Activated naive CD8-positive, alpha-beta T cell (primary cell): ENCODE results near the gene FRG1.
"Not testable (repeated sequence)": the region's sequence is repeated elsewhere in the genome, so short reads cannot be mapped to it uniquely, and the experiment has no call there.

Experiments
- H3K27ac Mint-ChIP-seq: one replicate; pipeline ENCODE4 v1.8.0; 2021; ENCODE audit warnings: mixed read lengths
- H3K27me3 Mint-ChIP-seq: one replicate; pipeline ENCODE4 v1.8.0; 2021; ENCODE audit warnings: mixed read lengths
- H3K36me3 Mint-ChIP-seq: one replicate; pipeline ENCODE4 v1.8.0; 2021; ENCODE audit warnings: mixed read lengths
- H3K4me1 Mint-ChIP-seq: one replicate; pipeline ENCODE4 v1.8.0; 2021; ENCODE audit warnings: low read depth, mixed read lengths
- H3K4me3 Mint-ChIP-seq: one replicate; pipeline ENCODE4 v1.8.0; 2021; ENCODE audit warnings: mild to moderate bottlenecking, mixed read lengths
- H3K9me3 Mint-ChIP-seq: one replicate; pipeline ENCODE4 v1.8.0; 2021; ENCODE audit warnings: low read depth, mixed read lengths

FRG1 gene

DNA sequence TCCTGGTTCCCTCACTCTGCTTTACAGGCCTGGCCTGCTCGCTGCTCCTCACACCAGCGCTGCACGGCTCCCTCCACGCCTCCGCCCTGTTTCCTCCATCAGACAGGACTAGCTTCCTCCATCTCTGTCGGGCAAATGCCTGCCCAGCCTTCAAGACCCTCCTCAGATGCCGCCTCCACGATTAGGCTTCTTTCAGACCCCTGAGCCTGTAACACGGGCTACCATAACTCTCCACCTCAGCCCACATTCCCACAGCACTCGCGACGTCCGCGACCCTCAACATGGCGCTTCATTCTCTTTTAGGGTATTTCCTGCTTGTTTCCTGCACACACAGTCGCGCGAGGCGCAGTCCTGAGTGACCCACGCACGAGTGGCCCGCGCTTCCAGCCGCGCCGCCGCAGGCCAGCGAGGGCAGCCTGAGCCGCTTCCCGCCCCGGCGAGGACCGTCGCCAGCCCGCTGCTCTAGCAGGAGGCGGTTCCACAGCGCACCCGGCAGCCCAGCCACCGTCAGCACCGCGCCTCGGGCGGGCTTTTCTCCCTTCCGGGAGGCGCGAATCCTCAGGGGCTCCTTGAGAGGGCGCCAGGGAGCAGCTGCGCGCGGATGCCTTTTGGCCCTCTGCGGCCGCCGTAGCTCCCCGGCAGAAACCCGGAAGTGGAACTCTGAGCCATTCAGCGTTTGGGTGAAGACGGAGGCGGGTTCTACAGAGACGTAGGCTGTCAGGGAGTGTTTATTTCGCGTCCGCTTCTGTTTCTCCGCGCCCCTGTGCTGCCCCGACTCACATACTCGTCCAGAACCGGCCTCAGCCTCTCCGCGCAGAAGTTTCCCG is at the start of gene FRG1:
FRG1 (plus strand) TSS at position 695 of the 827 bp plus-strand sequence. CDS start 138 bp downstream, outside the sequence.
- peaks cover 48% of the 10 kb centered on the region for H3K4me1 Mint-ChIP-seq
- peak within 1 kb of the TSS; percentile 98 for H3K4me3 Mint-ChIP-seq
- no peaks in the 10 kb centered on the region for H3K27me3 Mint-ChIP-seq
- H3K9me3 Mint-ChIP-seq, result peaks cover 8% of the 10 kb centered on the region
- H3K27ac Mint-ChIP-seq, result peak within 1 kb of the TSS; percentile 96
- peaks cover 34% of the 10 kb centered on the region for H3K36me3 Mint-ChIP-seq

DNA sequence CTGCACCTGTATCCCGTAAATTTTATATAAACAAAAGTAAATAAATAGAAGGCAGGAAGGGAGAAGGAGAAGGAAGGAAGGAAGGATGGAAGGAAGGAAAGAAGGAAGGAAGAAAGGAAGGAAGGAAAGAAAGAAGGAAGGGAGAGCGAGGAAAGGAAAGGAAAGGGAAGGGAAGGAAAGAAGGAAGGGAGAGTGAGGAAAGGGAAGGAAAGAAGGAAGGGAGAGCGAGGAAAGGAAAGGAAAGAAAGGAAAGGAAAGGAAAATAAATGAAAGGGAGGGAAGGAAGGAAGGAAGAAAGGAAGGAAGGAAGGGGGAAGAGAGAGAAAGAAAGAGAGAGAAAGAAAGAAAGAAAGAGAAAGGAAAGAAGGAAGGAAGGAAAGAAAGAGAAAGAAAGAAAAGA is 43.0 kb upstream of the FRG1 start:
- no peak overlapping the region for H3K4me3 Mint-ChIP-seq
- no peak overlapping the region for H3K27ac Mint-ChIP-seq
- no peaks in the 10 kb centered on the region for H3K9me3 Mint-ChIP-seq
- H3K36me3 Mint-ChIP-seq, result peaks cover 6% of the 10 kb centered on the region
- no peaks in the 10 kb centered on the region for H3K27me3 Mint-ChIP-seq
- H3K4me1 Mint-ChIP-seq, result no peaks in the 10 kb centered on the region

DNA sequence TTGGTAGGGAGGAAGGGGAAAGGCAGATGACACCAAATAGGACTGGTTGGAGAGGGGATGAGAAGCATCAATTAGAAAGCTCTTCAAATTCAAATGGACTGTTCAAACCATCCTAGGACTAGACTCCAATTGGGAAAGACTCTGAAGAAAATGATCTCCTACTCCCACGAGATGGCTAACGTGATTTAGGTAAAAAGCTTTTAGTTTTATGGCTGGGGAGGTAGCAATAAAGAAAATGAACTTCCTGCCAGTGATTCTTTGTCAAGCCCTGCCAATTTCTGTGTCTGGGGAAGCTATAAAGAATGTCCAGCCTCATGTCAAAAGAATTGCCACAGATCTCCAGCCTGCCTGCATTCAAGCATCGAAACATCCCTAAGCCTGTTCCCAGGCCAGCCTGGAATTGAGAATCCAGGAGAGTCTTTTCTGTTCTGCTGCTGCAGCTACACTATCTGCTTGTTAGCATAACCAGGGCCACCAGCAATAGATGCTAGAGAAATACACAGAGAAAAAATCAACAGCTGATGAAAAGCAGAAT is 41.1 kb upstream of the FRG1 start:
- not testable (repeated sequence) for H3K4me3 Mint-ChIP-seq, H3K27me3 Mint-ChIP-seq, H3K27ac Mint-ChIP-seq, H3K9me3 Mint-ChIP-seq, H3K36me3 Mint-ChIP-seq, H3K4me1 Mint-ChIP-seq

- not testable (repeated sequence) for H3K27me3 Mint-ChIP-seq, H3K4me1 Mint-ChIP-seq, H3K9me3 Mint-ChIP-seq, H3K36me3 Mint-ChIP-seq, H3K27ac Mint-ChIP-seq, H3K4me3 Mint-ChIP-seq
These were observed 36.1 kb upstream of the FRG1 start for GRCh38 chr4:189904420-189905027.

- Mint-ChIP-seq H3K36me3 (peaks cover 7% of the 10 kb centered on the region), H3K4me3 (no peak overlapping the region), H3K27ac (no peak overlapping the region), H3K4me1 (no peaks in the 10 kb centered on the region), H3K9me3 (peaks cover 3% of the 10 kb centered on the region), H3K27me3 (no peaks in the 10 kb centered on the region)
These were observed 28.5 kb upstream of the FRG1 start for GRCh38 chr4:189912170-189912569.

GRCh38 chr4:189917161-189917891 is 23.3 kb upstream of the FRG1 start:
- H3K36me3 Mint-ChIP-seq, result peaks cover 27% of the 10 kb centered on the region
- H3K4me1 Mint-ChIP-seq, result no peaks in the 10 kb centered on the region
- H3K27me3 Mint-ChIP-seq, result no peaks in the 10 kb centered on the region
- no peak overlapping the region for H3K4me3 Mint-ChIP-seq
- peaks cover 19% of the 10 kb centered on the region for H3K9me3 Mint-ChIP-seq
- no peak overlapping the region for H3K27ac Mint-ChIP-seq

- Mint-ChIP-seq H3K27ac (no peak overlapping the region), H3K27me3 (no peaks in the 10 kb centered on the region), H3K4me3 (no peak overlapping the region), H3K9me3 (peaks cover 33% of the 10 kb centered on the region), H3K36me3 (peaks cover 39% of the 10 kb centered on the region), H3K4me1 (no peaks in the 10 kb centered on the region)
These were observed 19.6 kb upstream of the FRG1 start for GRCh38 chr4:189921058-189921457.

DNA sequence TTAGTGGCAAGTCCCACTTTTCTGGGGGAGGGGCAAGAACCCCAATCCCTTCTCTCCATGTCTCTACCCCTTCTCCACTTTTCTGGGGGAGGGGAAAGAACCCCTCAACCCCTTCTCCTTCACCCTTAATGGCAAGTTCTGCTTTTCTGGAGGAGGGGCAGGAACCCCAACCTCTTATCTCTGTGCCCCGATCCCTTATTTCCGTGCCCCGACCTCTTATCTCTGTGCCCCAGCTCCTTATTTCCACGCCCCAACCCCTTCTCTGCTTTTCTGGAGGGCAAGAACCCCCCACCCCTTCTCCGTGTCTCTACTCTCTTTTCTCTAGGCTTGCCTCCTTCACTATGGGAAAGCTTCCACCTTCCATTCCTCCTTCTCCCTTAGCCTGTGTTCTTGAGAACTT is 13.9 kb upstream of the FRG1 start:
- H3K4me1 Mint-ChIP-seq, H3K27ac Mint-ChIP-seq, H3K27me3 Mint-ChIP-seq, H3K4me3 Mint-ChIP-seq: not testable (repeated sequence)
- H3K9me3 Mint-ChIP-seq, result peaks cover 21% of the 10 kb centered on the region
- peaks cover 33% of the 10 kb centered on the region for H3K36me3 Mint-ChIP-seq

- H3K36me3 Mint-ChIP-seq, result peaks cover 39% of the 10 kb centered on the region
- H3K27me3 Mint-ChIP-seq, result no peaks in the 10 kb centered on the region
- H3K27ac Mint-ChIP-seq, result peak overlapping the region; percentile 96
- H3K4me3 Mint-ChIP-seq, result peak overlapping the region; percentile 98
- peaks cover 8% of the 10 kb centered on the region for H3K9me3 Mint-ChIP-seq
- peaks cover 54% of the 10 kb centered on the region for H3K4me1 Mint-ChIP-seq
These were observed 356 bp downstream of the FRG1 start for GRCh38 chr4:189941005-189941450.

DNA sequence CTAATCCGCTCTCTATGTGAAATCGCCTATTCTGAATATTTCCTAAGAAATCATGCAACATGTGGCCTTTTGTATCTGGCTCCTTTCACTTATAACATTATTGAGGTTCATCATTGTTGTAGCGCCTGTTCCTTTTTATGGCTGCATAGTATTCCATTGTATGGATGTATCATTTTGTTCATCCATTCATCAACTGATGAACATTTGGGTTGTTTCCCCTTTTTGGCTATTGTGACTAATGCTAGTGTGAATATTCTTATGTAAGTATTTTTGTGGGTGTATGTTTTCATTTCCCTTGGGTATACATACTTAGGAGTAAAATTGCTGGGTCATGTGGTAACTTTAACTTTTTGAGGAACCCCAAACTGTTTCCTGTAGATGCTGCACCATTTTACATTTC is 1.7 kb downstream of the FRG1 start:
- Mint-ChIP-seq H3K36me3 (peaks cover 37% of the 10 kb centered on the region), H3K4me3 (peak overlapping the region; percentile 83), H3K4me1 (peaks cover 65% of the 10 kb centered on the region), H3K27ac (peak overlapping the region; percentile 29)
- H3K27me3 Mint-ChIP-seq, H3K9me3 Mint-ChIP-seq: not testable (repeated sequence)

GRCh38 chr4:189944077-189944476 is 3.4 kb downstream of the FRG1 start:
- Mint-ChIP-seq H3K4me1 (peaks cover 79% of the 10 kb centered on the region), H3K4me3 (peak overlapping the region; percentile 17), H3K36me3 (peaks cover 38% of the 10 kb centered on the region)
- not testable (repeated sequence) for H3K27ac Mint-ChIP-seq, H3K27me3 Mint-ChIP-seq, H3K9me3 Mint-ChIP-seq

DNA sequence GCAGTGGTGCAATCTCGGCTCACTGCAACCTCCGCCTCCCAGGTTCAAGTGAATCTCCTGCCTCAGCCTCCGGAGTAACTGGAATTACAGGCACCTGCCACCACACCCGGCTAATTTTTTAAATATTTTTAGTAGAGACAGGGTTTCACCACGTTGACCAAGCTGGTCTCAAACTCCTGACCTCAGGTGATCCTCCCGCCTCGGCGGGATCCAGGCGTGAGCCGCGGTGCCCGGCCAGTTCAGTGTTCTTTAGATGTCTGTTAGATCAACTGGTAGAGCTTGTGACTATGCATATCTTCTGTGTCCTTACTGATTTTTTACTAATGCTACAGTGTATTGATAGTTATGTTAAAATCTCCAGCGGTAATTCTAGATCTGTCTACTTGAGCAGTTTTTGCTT is 6.2 kb downstream of the FRG1 start:
- Mint-ChIP-seq H3K36me3 (peaks cover 34% of the 10 kb centered on the region), H3K4me1 (peaks cover 70% of the 10 kb centered on the region)
- H3K4me3 Mint-ChIP-seq, H3K27me3 Mint-ChIP-seq, H3K27ac Mint-ChIP-seq, H3K9me3 Mint-ChIP-seq: not testable (repeated sequence)

DNA sequence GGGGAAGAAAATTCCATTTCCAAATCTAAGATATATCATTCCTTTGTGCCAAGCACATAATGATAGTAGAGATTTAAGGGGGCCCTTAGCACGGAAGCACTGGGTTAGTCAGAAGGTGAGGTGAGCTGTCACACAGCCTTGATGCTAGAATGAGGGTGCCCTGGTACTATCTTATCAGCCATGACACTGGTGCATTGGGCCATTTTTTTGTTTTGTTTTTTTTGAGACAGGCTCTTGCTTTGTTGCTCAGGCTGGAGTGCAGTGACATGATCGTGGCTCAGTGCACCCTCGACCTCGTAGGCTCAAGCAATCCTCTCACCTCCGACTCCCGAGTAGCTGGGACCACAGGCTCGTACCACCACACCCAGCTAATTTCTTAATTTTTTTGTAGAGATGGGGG is 7.8 kb downstream of the FRG1 start:
- H3K4me1 Mint-ChIP-seq, result peaks cover 57% of the 10 kb centered on the region
- peaks cover 29% of the 10 kb centered on the region for H3K36me3 Mint-ChIP-seq
- not testable (repeated sequence) for H3K27ac Mint-ChIP-seq, H3K9me3 Mint-ChIP-seq, H3K27me3 Mint-ChIP-seq, H3K4me3 Mint-ChIP-seq

- H3K9me3 Mint-ChIP-seq, H3K4me3 Mint-ChIP-seq, H3K27ac Mint-ChIP-seq, H3K4me1 Mint-ChIP-seq, H3K36me3 Mint-ChIP-seq, H3K27me3 Mint-ChIP-seq: not testable (repeated sequence)
These were observed 28.6 kb downstream of the FRG1 start for GRCh38 chr4:189969291-189969690.

DNA sequence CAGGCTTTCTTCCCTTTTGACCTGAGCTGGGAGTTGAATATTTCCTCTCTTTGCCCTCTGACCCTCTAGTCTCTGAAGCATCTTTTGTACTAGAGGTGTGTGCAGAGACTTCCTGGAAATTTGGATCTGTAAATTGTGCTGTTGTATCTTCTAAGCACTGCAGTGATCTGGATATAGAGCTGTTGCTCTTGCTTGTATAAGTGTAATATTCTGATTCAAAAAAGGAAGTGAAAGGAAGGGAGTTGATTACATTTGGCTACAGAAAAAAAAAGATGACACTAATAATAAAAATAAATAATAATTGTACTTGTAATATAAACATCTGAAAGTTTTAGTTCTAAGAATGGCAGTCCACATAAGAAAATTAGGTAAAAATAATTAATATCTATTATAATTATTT is 33.0 kb downstream of the FRG1 start:
- no peak overlapping the region for H3K4me3 Mint-ChIP-seq
- H3K36me3 Mint-ChIP-seq, result no peaks in the 10 kb centered on the region
- no peaks in the 10 kb centered on the region for H3K27me3 Mint-ChIP-seq
- H3K9me3 Mint-ChIP-seq, result no peaks in the 10 kb centered on the region
- no peak overlapping the region for H3K27ac Mint-ChIP-seq
- H3K4me1 Mint-ChIP-seq, result peaks cover 3% of the 10 kb centered on the region
